PC-3 (cell line): ENCODE data around the gene TIMM29. TPM values are rescaled to one million over a fixed set of nuclear protein-coding genes. Genes with fewer than 3 reads are reported as not detected.
A peak's percentile ranks its signal among the peaks of the same experiment; 100 is the strongest.

Experiments
- ATAC-seq: fragments of 200-7000 bp; cut with Tn5 transposase; 2 replicates; pipeline ENCODE4 v1.9.1; 2020; ENCODE audit warnings: mild to moderate bottlenecking, moderate library complexity
- BruUV-seq: library from RNA; stranded (reverse); fragments of 400-500 nt; replicated peaks from 2 replicates; lab custom pipeline; 2021; lab: Mats Ljungman, UMichigan
- CTCF ChIA-PET: fragments of 300-600 bp; sonication (Branson Sonifier 250); formaldehyde crosslinking; loops from one replicate; lab custom pipeline; 2022; ENCODE audit warnings: antibody characterized with exemption; lab: Charles Lee
- POLR2A ChIA-PET: fragments of 300-600 bp; sonication (Branson Sonifier 250); formaldehyde crosslinking; loops from one replicate; lab custom pipeline; 2022; ENCODE audit warnings: antibody characterized with exemption; ENCODE audit not compliant: unreplicated experiment; lab: Charles Lee
- DNase-seq: peaks from one replicate; pipeline ENCODE4 v3.0.0-alpha.2; 2015
- H2AFZ ChIP-seq: fragments of 300-600 bp; sonication (generic); 2 replicates; pipeline ENCODE4 v1.6.0; 2016; ENCODE audit warnings: antibody characterized with exemption, low read length
- H3F3A ChIP-seq: fragments of 300-600 bp; sonication (generic); one replicate; pipeline ENCODE4 v1.6.0; 2017; ENCODE audit warnings: antibody characterized with exemption, low read length, control low read depth, mild to moderate bottlenecking; ENCODE audit not compliant: unreplicated experiment
- H3K27ac ChIP-seq: fragments of 300-600 bp; sonication (generic); 2 replicates; pipeline ENCODE4 v1.5.1; 2016; ENCODE audit warnings: mild to moderate bottlenecking, low read length
- H3K27me3 ChIP-seq: fragments of 300-600 bp; sonication (generic); 2 replicates; pipeline ENCODE4 v1.6.1; 2016; ENCODE audit warnings: low read length, mixed read lengths
- H3K36me3 ChIP-seq: fragments of 300-600 bp; sonication (generic); 2 replicates; pipeline ENCODE4 v1.6.1; 2016; ENCODE audit warnings: low read depth, mixed run types, low read length, mixed read lengths
- H3K4me1 ChIP-seq: fragments of 300-600 bp; sonication (generic); 2 replicates; pipeline ENCODE4 v1.5.1; 2016; ENCODE audit warnings: low read length; ENCODE audit not compliant: insufficient read depth
- H3K4me2 ChIP-seq: fragments of 300-600 bp; sonication (generic); 2 replicates; pipeline ENCODE4 v1.6.0; 2016; ENCODE audit warnings: low read length
- H3K4me3 ChIP-seq: fragments of 300-600 bp; sonication (generic); 2 replicates; pipeline ENCODE4 v1.5.1; 2016; ENCODE audit warnings: mild to moderate bottlenecking, low read length, mixed read lengths
- H3K79me2 ChIP-seq: fragments of 300-600 bp; sonication (generic); 2 replicates; pipeline ENCODE4 v1.6.1; 2017; ENCODE audit warnings: low read length, mixed read lengths
- H3K9ac ChIP-seq: fragments of 300-600 bp; sonication (generic); 2 replicates; pipeline ENCODE4 v1.6.0; 2016; ENCODE audit warnings: mild to moderate bottlenecking, low read length
- H3K9me2 ChIP-seq: fragments of 300-600 bp; sonication (generic); replicated peaks from 2 replicates; pipeline ENCODE4 v1.6.1; 2016; ENCODE audit warnings: mixed run types, low read length, mixed read lengths
- H3K9me3 ChIP-seq: fragments of 300-600 bp; sonication (generic); 2 replicates; pipeline ENCODE4 v1.6.1; 2016; ENCODE audit warnings: low read length, mixed read lengths
- H4K20me1 ChIP-seq: fragments of 300-600 bp; sonication (generic); 2 replicates; pipeline ENCODE4 v1.6.1; 2016; ENCODE audit warnings: low read length, mixed read lengths
- CTCF ChIP-seq: fragments of 300-600 bp; sonication (generic); conservative IDR thresholded peaks from 2 replicates; pipeline ENCODE4 v1.5.1; 2017; ENCODE audit warnings: antibody characterized with exemption, low read depth, mild to moderate bottlenecking, low read length
- EZH2 ChIP-seq: fragments of 300-600 bp; sonication (generic); IDR thresholded peaks from one replicate; pipeline ENCODE4 v1.6.1; 2017; ENCODE audit warnings: antibody characterized with exemption, mild to moderate bottlenecking, low read length; ENCODE audit not compliant: unreplicated experiment
- EZH2phosphoT487 ChIP-seq: fragments of 300-600 bp; sonication (generic); IDR thresholded peaks from 2 replicates; pipeline ENCODE4 v1.6.1; 2018; ENCODE audit warnings: mild to moderate bottlenecking, antibody characterized with exemption, low read length, borderline replicate concordance
- intact Hi-C: fragments of 100-400 bp; cut with micrococcal nuclease; formaldehyde crosslinking; loops from 2 replicates; pipeline ENCODE4 v1.9.0; 2023
- total RNA-seq: library from RNA; depleted of rRNA; stranded (reverse); fragments of >200 nt; gene quantifications from 2 replicates; pipeline ENCODE4 v1.2.3, GENCODE V29; 2014

Gene TIMM29
- total RNA-seq, 1 experiment from 2014 or later, result 60.7 TPM

GRCh38 chr19:10882108-10882457, 46.5 kb upstream of the TIMM29 start:
- Histone ChIP-seq H3K9ac (no peak overlapping the region), H3K36me3 (no peaks in the 10 kb centered on the region), H3K9me3 (no peaks in the 10 kb centered on the region), H3K27me3 (no peaks in the 10 kb centered on the region), H3K4me2 (no peak overlapping the region), H3K27ac (no peak overlapping the region), H2AFZ (no peak overlapping the region), H3K9me2 (no peaks in the 10 kb centered on the region), H3F3A (no peaks in the 10 kb centered on the region), H3K4me3 (no peak overlapping the region), H3K4me1 (peaks cover 7% of the 10 kb centered on the region; the same call in 1 of the 2 replicates), H4K20me1 (no peaks in the 10 kb centered on the region), H3K79me2 (peaks cover 93% of the 10 kb centered on the region)
- ChIA-PET POLR2A (no interaction called here), CTCF (no interaction called here)
- intact Hi-C loops, result no loop called here
- DNase-seq (no peak), ATAC-seq (no peak)
- BruUV-seq, result no TSS peak
- TF ChIP-seq CTCF (no peak), EZH2 (no peak), EZH2phosphoT487 (no peak)

GRCh38 chr19:10884274-10884673, 44.3 kb upstream of the TIMM29 start:
- Histone ChIP-seq H2AFZ (no peak overlapping the region), H3K9ac (no peak overlapping the region), H3K9me2 (no peaks in the 10 kb centered on the region), H3K27ac (no peak overlapping the region), H3K27me3 (no peaks in the 10 kb centered on the region), H3K79me2 (peaks cover 91% of the 10 kb centered on the region), H4K20me1 (no peaks in the 10 kb centered on the region), H3K4me1 (peaks cover 7% of the 10 kb centered on the region; the same call in 1 of the 2 replicates), H3K9me3 (no peaks in the 10 kb centered on the region), H3F3A (no peaks in the 10 kb centered on the region), H3K4me2 (no peak overlapping the region), H3K36me3 (no peaks in the 10 kb centered on the region), H3K4me3 (no peak overlapping the region)
- POLR2A ChIA-PET, result interaction anchor here (0.6 kb wide), 1 partner anchor 320 kb away, joined by 3 read pairs; no protein-coding TSS in a partner anchor
- peak; percentile 65 for DNase-seq
- BruUV-seq, result no TSS peak
- no peak for TF ChIP-seq EZH2
- TF ChIP-seq EZH2phosphoT487, result no peak
- no peak for TF ChIP-seq CTCF
- intact Hi-C loops, result no loop called here
- CTCF ChIA-PET, result interaction anchor here (0.7 kb wide), 1 partner anchor 13 kb away, joined by 4 read pairs; no protein-coding TSS in a partner anchor
- ATAC-seq, result peak; percentile 78

DNA sequence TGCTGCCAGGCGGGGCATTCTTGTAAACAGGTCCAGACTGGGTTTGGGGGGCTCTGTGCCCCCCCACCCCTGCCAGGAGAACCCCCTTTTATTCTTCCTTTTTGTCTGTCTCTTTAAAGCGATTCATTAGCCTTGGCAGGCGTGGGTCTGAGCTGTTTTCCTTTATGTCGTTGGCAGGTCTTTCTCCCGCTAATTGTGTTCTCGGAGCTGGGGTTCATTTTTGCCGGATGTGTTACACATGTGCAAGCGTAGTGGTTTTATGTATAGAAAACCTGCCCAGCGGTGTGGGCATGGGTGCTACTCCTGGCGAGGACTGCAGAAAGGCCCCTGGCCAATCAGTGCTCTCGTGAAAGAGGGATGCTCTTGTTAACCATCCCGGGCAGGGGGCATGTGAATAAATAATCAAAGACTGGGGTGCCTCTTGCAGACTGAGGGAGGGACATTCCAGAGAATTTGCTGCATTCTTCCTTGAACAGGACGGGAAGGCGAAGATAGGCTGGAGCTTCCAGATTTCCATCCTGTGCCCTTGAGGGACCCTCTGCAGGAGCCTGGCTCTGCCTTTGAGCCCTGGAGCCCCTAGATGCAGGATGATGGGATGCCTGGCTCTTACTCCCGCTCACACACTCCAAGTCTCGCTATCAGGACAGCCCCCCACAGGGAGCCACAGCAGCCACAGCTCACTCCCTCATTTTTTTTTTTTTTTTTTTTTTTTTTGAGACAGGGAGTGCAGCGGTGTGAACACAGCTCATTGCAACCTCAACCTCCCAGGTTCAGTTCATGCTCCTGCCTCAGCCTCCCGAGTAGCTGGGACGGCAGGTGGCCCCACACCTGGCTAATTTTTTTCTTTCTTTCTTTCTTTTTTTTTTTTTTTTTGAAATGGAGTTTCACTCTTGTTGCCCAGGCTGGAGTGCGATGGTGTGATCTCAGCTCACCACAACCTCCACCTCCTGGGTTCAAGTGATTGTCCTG, 43.1 kb upstream of the TIMM29 start:
- Histone ChIP-seq H4K20me1 (no peaks in the 10 kb centered on the region), H3K36me3 (no peaks in the 10 kb centered on the region), H3K9ac (no peak overlapping the region), H3K27ac (no peak overlapping the region), H3K9me2 (no peaks in the 10 kb centered on the region), H3K79me2 (peaks cover 84% of the 10 kb centered on the region), H3K4me2 (no peak overlapping the region), H3K4me1 (peaks cover 7% of the 10 kb centered on the region; the same call in 1 of the 2 replicates), H2AFZ (no peak overlapping the region), H3F3A (no peaks in the 10 kb centered on the region), H3K4me3 (no peak overlapping the region), H3K9me3 (no peaks in the 10 kb centered on the region), H3K27me3 (no peaks in the 10 kb centered on the region)
- POLR2A ChIA-PET, result interaction anchor here (0.7 kb wide), 1 partner anchor 8 kb away, joined by 4 read pairs; no protein-coding TSS in a partner anchor
- DNase-seq (no peak), ATAC-seq (no peak)
- no TSS peak for BruUV-seq
- intact Hi-C loops, result no loop called here
- CTCF ChIA-PET, result interaction anchor here (0.7 kb wide), 2 partner anchors 11 to 93 kb away, joined by 9 read pairs; no protein-coding TSS in a partner anchor
- TF ChIP-seq EZH2, result no peak
- TF ChIP-seq EZH2phosphoT487, result no peak
- TF ChIP-seq CTCF, result no peak
